HepG2 (cell line): ENCODE measurements around the gene PPCDC. TPM values are rescaled to one million over a fixed set of nuclear protein-coding genes. Genes with fewer than 3 reads are reported as not detected.

ENCODE experiments used
- ATAC-seq: fragments of 200-7000 bp; cut with Tn5 transposase; 3 replicates; pipeline ENCODE4 v1.9.1; 2020; ENCODE audit warnings: mild to moderate bottlenecking, moderate library complexity
- BruUV-seq: library from RNA; stranded (reverse); fragments of 400-500 nt; replicated peaks from 2 replicates; lab custom pipeline; 2021; lab: Mats Ljungman, UMichigan
- CTCF ChIA-PET: fragments of 300-600 bp; formaldehyde crosslinking; extraction: SDS; loops from one replicate; lab custom pipeline; 2021; ENCODE audit warnings: low total read pairs, inconsistent platforms, low intra/inter-chr PET ratio; lab: Yijun Ruan, JAX
- POLR2A ChIA-PET: fragments of 350-600 bp; sonication (Branson Sonifier 250); formaldehyde crosslinking; loops from one replicate; lab custom pipeline; 2020; ENCODE audit warnings: antibody characterized with exemption, inconsistent platforms; lab: Yijun Ruan, JAX
- DNase-seq: peaks from one replicate; pipeline ENCODE4 v3.0.0-alpha.2; 2015; ENCODE audit warnings: low spot score
- FAIRE-seq: peaks from 3 replicates; lab custom pipeline; 2011; peaks lifted over from hg19 to GRCh38; lab: Jason Lieb, UNC
- H2AFZ ChIP-seq: one replicate; pipeline ENCODE4 v1.6.1; 2011; ENCODE audit warnings: low read length, inconsistent platforms
- H3K27ac ChIP-seq: fragments of 300-600 bp; 3 replicates; pipeline ENCODE4 v1.8.0; 2011; ENCODE audit warnings: mixed run types, mild to moderate bottlenecking, mixed read lengths, low read length, inconsistent platforms; ENCODE audit not compliant: insufficient read depth; ENCODE audit errors: extremely low read length
- H3K27me3 ChIP-seq, 2 experiments: fragments of 200-600 bp in 1 of 2; 2 replicates in 1 of 2; 3 replicates in 1 of 2; pipeline versions ENCODE4 v1.6.0 to v1.8.0; 2011; ENCODE audit warnings: low read length in 2 of 2, mild to moderate bottlenecking in 2 of 2, moderate library complexity in 2 of 2, inconsistent platforms in 1 of 2; ENCODE audit not compliant: insufficient read depth in 2 of 2, control insufficient read depth in 1 of 2
- H3K36me3 ChIP-seq, 2 experiments: fragments of 200-600 bp in 1 of 2; replicated peaks in 1 of 2; 2 replicates in 1 of 2; 3 replicates in 1 of 2; pipeline versions ENCODE4 v1.5.1 to v1.8.0; 2011; ENCODE audit warnings: low read length in 2 of 2, inconsistent platforms in 1 of 2; ENCODE audit not compliant: insufficient read depth in 2 of 2, control insufficient read depth in 1 of 2
- H3K4me1 ChIP-seq: 2 replicates; pipeline ENCODE4 v1.5.1; 2012; ENCODE audit warnings: low read length, inconsistent platforms; ENCODE audit not compliant: insufficient read depth
- H3K4me2 ChIP-seq: 2 replicates; pipeline ENCODE4 v1.6.0; 2011; ENCODE audit warnings: low read depth, low read length, inconsistent platforms
- H3K4me3 ChIP-seq, 3 experiments: fragments of 200-600 bp in 1 of 3; sonication (generic), shearing (Covaris generic) in 1 of 3; replicated peaks in 1 of 3; 2 replicates each; pipeline ENCODE4 v1.5.1; 2011 to 2016; ENCODE audit warnings: low read length in 3 of 3, inconsistent platforms in 2 of 3, low read depth in 2 of 3, mild to moderate bottlenecking in 2 of 3, control low read depth in 1 of 3, mixed read lengths in 1 of 3; ENCODE audit not compliant: insufficient read depth in 1 of 3
- H3K79me2 ChIP-seq: one replicate; pipeline ENCODE4 v1.6.1; 2011; ENCODE audit warnings: low read length, inconsistent platforms; ENCODE audit not compliant: insufficient read depth
- H3K9ac ChIP-seq: 2 replicates; pipeline ENCODE4 v1.6.0; 2011; ENCODE audit warnings: mild to moderate bottlenecking, low read depth, low read length, inconsistent platforms; ENCODE audit not compliant: insufficient read depth
- H3K9me3 ChIP-seq: 2 replicates; pipeline ENCODE4 v1.5.1; 2012; ENCODE audit warnings: mild to moderate bottlenecking, low read length
- H4K20me1 ChIP-seq: 2 replicates; pipeline ENCODE4 v1.6.0; 2011; ENCODE audit warnings: inconsistent platforms, mild to moderate bottlenecking, low read length, moderate library complexity; ENCODE audit not compliant: insufficient read depth
- WGBS: methylation state at CpG from one replicate; pipeline ENCODE4 v1.1.6; 2017; ENCODE audit warnings: low lambda C conversion rate; 5-methylcytosine and 5-hydroxymethylcytosine counted together
- in situ Hi-C: cut with HindIII; loops from 2 replicates; pipeline ENCODE4 v1.10.0; 2017; ENCODE audit warnings: low pct_unique_long_range_greater_than_20kb; ENCODE audit not compliant: extremely low pct_ligation_motif_present
- intact Hi-C: fragments of 100-400 bp; cut with micrococcal nuclease; formaldehyde crosslinking; loops from one replicate; pipeline ENCODE4 v1.10.0; 2022; ENCODE audit not compliant: unreplicated experiment
- polyA plus RNA-seq, 8 experiments: library from polyadenylated mRNA; depleted of rRNA in 3 of 8; stranded (reverse) in 7 of 8; unstranded in 1 of 8; fragments of >200 nt; fragmentation: Illumina TruSeq in 4 of 8; extraction: Trizol in 4 of 8; gene quantifications; 2 replicates each; pipeline versions ENCODE4 v1.2.1 to v1.2.3, GENCODE V29; 2011 to 2016; ENCODE audit warnings: low read depth in 4 of 8, missing spikeins in 1 of 8, mixed read lengths in 1 of 8; ENCODE audit not compliant: insufficient read depth in 1 of 8
- total RNA-seq, 5 experiments: library from RNA; depleted of rRNA; stranded (reverse); fragments of >200 nt; fragmentation: Illumina TruSeq; extraction: Trizol; gene quantifications; 2 replicates each; pipeline ENCODE4 v1.2.3, GENCODE V29; 2016; ENCODE audit warnings: low read depth in 1 of 5
- TF ChIP-seq, protein P1 (sequence below): sonication (generic); formaldehyde crosslinking; IDR thresholded peaks from 2 replicates; pipeline ENCODE4 v1.5.0; 2020; ENCODE audit warnings: mild to moderate bottlenecking, missing genetic modification reagents
- TF ChIP-seq, protein P2 (sequence below): sonication (generic); formaldehyde crosslinking; IDR thresholded peaks from 2 replicates; pipeline ENCODE4 v1.5.1; 2020; ENCODE audit warnings: mild to moderate bottlenecking, missing genetic modification reagents, moderate library complexity

The PPCDC gene
- total and polyA plus RNA-seq, 2 of the 13 experiments (the other 11 are each of a cell fraction or from before 2014, with no cell fraction given) = 12.3 to 12.8 TPM

DNA sequence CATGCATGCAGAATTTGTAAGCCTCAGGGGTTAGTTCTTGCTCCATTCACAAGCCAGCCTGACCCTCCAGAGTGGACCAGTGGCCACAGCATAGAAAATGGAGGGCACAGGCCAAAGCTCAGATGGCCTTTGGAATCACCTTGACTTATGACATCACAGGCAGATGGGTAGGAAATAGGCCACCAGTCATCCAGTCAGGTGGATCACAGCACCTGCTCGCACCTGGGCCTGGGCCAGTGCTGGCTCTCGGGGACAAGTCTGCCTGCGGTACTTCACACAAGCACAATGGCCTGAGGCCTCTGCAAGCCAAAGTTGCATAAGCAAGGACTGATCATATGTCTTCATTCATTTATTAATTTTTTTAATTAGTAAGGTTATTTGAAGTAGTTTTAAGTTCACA is 39.3 kb downstream of the PPCDC start:
- Histone ChIP-seq H3K36me3 (no peaks in the 10 kb centered on the region), H3K4me3 (no peak overlapping the region), H3K4me2 (no peak overlapping the region), H3K27me3 (no peaks in the 10 kb centered on the region), H3K4me1 (peaks cover 75% of the 10 kb centered on the region), H4K20me1 (no peaks in the 10 kb centered on the region), H3K27ac (no peak overlapping the region), H2AFZ (no peak overlapping the region), H3K9ac (no peak overlapping the region), H3K79me2 (no peaks in the 10 kb centered on the region), H3K9me3 (no peaks in the 10 kb centered on the region)
- TF ChIP-seq, protein P1, sequence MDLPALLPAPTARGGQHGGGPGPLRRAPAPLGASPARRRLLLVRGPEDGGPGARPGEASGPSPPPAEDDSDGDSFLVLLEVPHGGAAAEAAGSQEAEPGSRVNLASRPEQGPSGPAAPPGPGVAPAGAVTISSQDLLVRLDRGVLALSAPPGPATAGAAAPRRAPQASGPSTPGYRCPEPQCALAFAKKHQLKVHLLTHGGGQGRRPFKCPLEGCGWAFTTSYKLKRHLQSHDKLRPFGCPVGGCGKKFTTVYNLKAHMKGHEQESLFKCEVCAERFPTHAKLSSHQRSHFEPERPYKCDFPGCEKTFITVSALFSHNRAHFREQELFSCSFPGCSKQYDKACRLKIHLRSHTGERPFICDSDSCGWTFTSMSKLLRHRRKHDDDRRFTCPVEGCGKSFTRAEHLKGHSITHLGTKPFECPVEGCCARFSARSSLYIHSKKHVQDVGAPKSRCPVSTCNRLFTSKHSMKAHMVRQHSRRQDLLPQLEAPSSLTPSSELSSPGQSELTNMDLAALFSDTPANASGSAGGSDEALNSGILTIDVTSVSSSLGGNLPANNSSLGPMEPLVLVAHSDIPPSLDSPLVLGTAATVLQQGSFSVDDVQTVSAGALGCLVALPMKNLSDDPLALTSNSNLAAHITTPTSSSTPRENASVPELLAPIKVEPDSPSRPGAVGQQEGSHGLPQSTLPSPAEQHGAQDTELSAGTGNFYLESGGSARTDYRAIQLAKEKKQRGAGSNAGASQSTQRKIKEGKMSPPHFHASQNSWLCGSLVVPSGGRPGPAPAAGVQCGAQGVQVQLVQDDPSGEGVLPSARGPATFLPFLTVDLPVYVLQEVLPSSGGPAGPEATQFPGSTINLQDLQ (CRISPR knock-in tag) = no peak
- TF ChIP-seq, protein P2, sequence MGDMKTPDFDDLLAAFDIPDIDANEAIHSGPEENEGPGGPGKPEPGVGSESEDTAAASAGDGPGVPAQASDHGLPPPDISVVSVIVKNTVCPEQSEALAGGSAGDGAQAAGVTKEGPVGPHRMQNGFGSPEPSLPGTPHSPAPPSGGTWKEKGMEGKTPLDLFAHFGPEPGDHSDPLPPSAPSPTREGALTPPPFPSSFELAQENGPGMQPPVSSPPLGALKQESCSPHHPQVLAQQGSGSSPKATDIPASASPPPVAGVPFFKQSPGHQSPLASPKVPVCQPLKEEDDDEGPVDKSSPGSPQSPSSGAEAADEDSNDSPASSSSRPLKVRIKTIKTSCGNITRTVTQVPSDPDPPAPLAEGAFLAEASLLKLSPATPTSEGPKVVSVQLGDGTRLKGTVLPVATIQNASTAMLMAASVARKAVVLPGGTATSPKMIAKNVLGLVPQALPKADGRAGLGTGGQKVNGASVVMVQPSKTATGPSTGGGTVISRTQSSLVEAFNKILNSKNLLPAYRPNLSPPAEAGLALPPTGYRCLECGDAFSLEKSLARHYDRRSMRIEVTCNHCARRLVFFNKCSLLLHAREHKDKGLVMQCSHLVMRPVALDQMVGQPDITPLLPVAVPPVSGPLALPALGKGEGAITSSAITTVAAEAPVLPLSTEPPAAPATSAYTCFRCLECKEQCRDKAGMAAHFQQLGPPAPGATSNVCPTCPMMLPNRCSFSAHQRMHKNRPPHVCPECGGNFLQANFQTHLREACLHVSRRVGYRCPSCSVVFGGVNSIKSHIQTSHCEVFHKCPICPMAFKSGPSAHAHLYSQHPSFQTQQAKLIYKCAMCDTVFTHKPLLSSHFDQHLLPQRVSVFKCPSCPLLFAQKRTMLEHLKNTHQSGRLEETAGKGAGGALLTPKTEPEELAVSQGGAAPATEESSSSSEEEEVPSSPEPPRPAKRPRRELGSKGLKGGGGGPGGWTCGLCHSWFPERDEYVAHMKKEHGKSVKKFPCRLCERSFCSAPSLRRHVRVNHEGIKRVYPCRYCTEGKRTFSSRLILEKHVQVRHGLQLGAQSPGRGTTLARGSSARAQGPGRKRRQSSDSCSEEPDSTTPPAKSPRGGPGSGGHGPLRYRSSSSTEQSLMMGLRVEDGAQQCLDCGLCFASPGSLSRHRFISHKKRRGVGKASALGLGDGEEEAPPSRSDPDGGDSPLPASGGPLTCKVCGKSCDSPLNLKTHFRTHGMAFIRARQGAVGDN (CRISPR knock-in tag) = 0 out of 2 replicates have a peak, but pooled peaks have one; percentile 9
- in situ Hi-C loops = no loop called here
- DNase-seq (no peak), ATAC-seq (no peak), FAIRE-seq (no peak)
- WGBS = 50% methylated on average over 2 of the region's 3 CpGs
- POLR2A ChIA-PET = no interaction called here
- no TSS peak for BruUV-seq
- intact Hi-C loops = no loop called here
- CTCF ChIA-PET = no interaction called here
